M059J (cell line): ENCODE data around the gene C15orf40. TPM values are rescaled to one million over a fixed set of nuclear protein-coding genes. Genes with fewer than 3 reads are reported as not detected.

ENCODE experiments used
- DNase-seq: peaks from one replicate; pipeline ENCODE4 v3.0.0-alpha.2; 2012; ENCODE audit warnings: low read depth
- total RNA-seq: library from RNA; depleted of rRNA; stranded (reverse); fragments of >200 nt; shearing (Covaris generic); gene quantifications from 2 replicates; pipeline ENCODE4 v1.2.3, GENCODE V29; 2014

C15orf40 gene
- total RNA-seq, 1 experiment from 2014 or later = 12.0 TPM

DNA sequence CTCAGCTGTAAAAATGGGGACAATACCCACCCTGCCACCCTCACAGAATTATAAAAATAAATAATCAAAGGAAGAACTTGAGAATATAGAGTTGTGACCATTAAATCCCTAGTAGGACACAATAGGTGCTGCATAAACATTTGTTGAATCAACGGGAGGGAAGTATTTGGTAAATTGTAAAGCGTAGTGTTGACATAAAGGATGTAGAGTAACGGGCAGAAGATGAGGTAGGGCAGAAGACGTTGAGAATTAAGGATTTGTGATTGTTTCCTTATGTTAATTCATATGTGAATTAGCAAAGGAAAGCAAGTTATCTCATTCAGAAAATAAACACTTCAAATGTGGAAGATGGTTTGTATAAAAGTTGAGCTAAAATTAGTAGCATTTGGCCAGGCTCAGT, 18.3 kb downstream of the C15orf40 start:
- no peak for DNase-seq

GRCh38 chr15:82992436-82992998, 18.9 kb downstream of the C15orf40 start:
- no peak for DNase-seq

GRCh38 chr15:82986442-82986780, 25.0 kb downstream of the C15orf40 start:
- DNase-seq = no peak

DNA sequence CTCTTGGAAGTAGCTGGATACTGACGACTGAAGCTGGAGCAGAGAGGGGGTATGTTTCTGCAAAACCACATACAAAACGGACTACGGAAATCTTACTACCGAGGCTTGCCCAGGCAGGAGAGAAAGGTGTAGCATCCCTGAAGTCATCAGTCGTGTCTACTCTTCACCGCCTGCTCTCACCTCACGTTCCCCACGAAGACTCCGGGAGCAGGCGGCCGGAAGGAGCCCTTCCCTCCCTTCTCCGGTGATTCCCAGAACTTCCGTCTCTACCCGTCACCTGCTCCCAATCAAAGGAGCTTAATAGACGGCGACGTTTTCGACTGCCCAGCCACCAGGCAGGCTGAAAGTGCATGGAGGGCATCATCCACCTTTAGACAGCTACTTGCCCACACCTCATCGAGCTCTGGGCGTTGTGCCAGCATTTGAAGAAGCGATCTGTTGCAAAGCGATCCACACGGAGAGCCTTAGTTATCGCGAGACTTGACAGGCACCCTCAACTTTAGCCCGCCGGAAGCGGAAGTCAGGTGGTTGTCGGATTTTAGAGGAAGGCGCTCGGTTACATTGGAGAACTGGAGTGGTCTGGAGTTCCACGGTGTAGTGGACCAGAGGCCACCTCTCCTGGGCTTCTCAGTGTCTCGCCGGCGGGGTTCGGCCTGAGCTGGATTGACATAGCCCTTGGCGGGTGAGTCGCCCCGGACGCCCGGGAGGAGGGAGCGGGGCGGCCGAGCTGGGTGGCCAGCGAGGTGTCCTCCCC, 25.6 kb downstream of the C15orf40 start, which contains the start of gene RAMAC:
Gene RAMAC, plus strand, starts transcription at position 523 of the 754 bp plus-strand sequence. CDS start 2,809 bp downstream, outside the sequence.
- DNase-seq = peak; percentile 96

- DNase-seq = no peak
These were observed 30.5 kb downstream of the C15orf40 start for GRCh38 chr15:82980981-82981380.

- DNase-seq = no peak
These were observed 31.7 kb downstream of the C15orf40 start for GRCh38 chr15:82979726-82980125.

- DNase-seq = no peak
These were observed 33.0 kb downstream of the C15orf40 start for GRCh38 chr15:82978438-82978837.

GRCh38 chr15:82977076-82977475, 34.4 kb downstream of the C15orf40 start:
- no peak for DNase-seq

GRCh38 chr15:82972990-82973389, 38.4 kb downstream of the C15orf40 start:
- DNase-seq = no peak

- no peak for DNase-seq
These were observed 40.0 kb downstream of the C15orf40 start for GRCh38 chr15:82971218-82971984.

DNA sequence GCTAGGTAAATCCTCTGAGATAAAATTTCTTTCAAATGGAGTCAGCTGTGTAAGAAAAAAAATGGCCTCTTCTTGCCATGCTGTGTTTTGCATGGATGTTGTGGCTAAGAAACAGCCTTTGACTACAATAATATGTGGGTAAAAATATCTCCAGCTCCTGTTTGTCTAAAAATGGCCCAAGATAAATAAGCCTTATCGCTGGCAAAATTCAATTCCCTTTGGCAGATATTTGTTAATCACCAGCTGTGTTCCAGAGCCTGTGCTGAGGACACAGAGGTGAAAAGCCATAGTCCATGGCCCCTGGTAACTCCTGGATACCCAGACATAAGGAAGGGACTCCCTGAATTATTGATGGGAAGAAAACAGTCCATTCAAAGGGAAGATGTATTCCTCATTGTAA, 40.7 kb downstream of the C15orf40 start:
- no peak for DNase-seq

GRCh38 chr15:82970078-82970686, 41.3 kb downstream of the C15orf40 start:
- DNase-seq = no peak

DNA sequence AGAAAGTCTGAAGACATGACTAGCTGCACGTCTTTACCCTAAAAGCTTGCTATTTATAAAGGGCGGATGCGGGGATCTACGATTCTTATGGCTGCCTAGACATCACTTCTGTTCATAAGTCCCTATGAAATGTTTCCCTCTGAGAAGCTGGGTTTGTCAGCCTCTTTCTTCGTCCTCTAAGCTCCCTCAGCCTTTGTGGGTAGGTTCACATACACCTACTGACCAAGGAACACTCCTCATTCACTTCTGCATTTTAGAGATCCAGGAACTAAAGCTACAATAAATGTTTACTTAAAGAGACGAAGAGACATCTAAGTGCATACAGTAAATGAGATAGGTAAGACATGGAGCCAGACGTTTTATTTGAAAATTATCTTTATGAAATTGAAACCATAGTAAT, 42.1 kb downstream of the C15orf40 start:
- no peak for DNase-seq

DNA sequence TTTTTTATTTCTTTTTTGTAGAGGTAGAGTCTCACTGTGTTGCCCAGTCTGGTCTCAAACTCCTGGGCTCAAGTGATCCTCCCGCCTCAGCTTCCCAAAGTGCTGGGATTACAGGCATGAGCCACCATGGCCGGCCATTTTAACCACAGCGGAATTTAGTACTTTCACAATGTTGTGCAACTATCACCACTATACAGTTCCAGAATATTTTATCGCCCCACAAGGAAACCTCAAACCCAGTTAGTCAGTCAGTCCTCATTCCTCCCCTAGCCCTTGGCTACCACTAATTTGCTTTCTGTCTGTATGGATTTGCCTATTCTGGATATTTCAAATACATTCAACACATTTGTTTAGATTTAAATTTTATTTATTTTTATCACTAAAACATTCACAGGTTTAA, 43.4 kb downstream of the C15orf40 start:
- DNase-seq = peak; percentile 73

DNA sequence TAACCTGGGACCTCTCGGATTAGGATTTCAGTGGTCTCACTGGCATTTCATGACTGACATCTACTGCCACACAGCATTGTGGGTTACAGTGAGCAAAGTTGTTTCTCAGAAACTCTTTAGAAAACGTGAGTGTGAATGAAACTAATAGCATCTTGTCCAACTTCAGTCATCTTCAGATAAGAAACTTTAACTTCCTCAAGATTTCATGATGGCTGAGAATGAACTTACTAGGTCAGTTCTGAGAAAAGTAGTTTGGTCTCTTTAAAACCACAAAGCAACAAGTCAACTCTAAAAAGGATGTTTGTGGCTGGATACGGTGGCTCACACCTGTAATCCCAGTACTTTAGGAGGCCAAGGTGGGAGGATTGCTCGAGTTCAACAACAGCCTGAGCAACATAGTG, 44.8 kb downstream of the C15orf40 start:
- no peak for DNase-seq

- no peak for DNase-seq
These were observed 46.5 kb downstream of the C15orf40 start for GRCh38 chr15:82964890-82965289.

- no peak for DNase-seq
These were observed 47.7 kb downstream of the C15orf40 start for GRCh38 chr15:82963471-82964341.

- DNase-seq = no peak
These were observed 50.7 kb downstream of the C15orf40 start for GRCh38 chr15:82960766-82961165.

GRCh38 chr15:82959423-82959822, 52.0 kb downstream of the C15orf40 start:
- no peak for DNase-seq

GRCh38 chr15:82958638-82959037, 52.8 kb downstream of the C15orf40 start:
- DNase-seq = no peak
